Heart left ventricle (tissue), 13 donors: ENCODE data around the gene TGFBR3.

Experiments
- CTCF ChIP-seq, 12 donors: fragments of 200-600 bp; sonication (generic) in 4 of 12; IDR thresholded peaks; one replicate each; pipeline versions ENCODE4 v1.5.0 to v1.8.0; 2018 to 2022; ENCODE audit warnings: antibody characterized with exemption in 12 of 12, mild to moderate bottlenecking in 5 of 12
- POLR2A ChIP-seq, 2 donors: fragments of 450-650 bp; IDR thresholded peaks; one replicate each; pipeline ENCODE4 v1.6.1; 2017; ENCODE audit warnings: antibody characterized with exemption in 2 of 2, mild to moderate bottlenecking in 2 of 2, moderate library complexity in 2 of 2
- donor health status: ischemic (EF 13 %, LVEDD 7.1; RV severe dilation, severe dysfunction).
- donor health status: DM: no; HTN: yes; CAD: no.
- donor health status: DM: no; HTN: no; CAD: no.
- donor health status: ischemic (EF 25% LVEDD 6.9; RV normal size, moderate dysfunction).
- donor health status: ischemic (EF 25% LVEDD 5.7; RV mildly dilated, moderate dysfunction).
- donor health status: ischemic (EF 35%, LVEDD 5.7; RV mildly dilated, moderate dysfunction).
- donor health status: nonischemic (EF 11% LVEDD 7.7; RV severe dilation, severe dysfunction).
- donor health status: DM: yes; HTN: yes; CAD: no.
- donor health status: PGD.
- donor health status: ischemic (EF 29% LVEDD 5.4; RV normal size, mild dysfunction).
- donor health status: nonischemic (EF 23%, LVEDD 6.1; RV moderate dilation, normal function).

DNA sequence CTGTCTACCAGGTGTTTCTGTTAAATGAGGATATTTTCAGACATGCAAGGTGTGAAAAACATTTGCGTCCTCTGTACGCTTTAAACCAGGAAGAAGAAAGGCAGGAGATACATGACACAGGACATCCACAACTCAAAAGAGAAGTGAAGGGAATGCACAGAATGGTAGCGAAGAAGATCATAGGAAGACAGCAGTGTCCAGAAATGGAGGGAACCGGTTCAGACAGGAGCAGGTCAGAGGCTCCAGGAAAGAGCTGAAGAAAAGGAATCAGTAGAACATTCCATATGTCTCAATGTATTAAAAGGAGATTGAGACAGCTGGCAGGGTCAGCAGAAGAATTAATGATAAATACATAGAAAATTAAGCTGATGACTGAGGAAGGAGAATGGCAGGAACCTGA, 194.4 kb downstream of the TGFBR3 start:
- TF ChIP-seq CTCF (IDR thresholded peaks at IDR 0.05) (no peak), POLR2A (IDR thresholded peaks at IDR 0.05) (no peak)
